Suppressor macrophage treated with lipopolysaccharide for 4 hours (primary cell): Measurements from ENCODE around the gene HTT.
A peak's percentile ranks its signal among the peaks of the same experiment; 100 is the strongest.

Experiments used
- DNase-seq: peaks from one replicate; pipeline ENCODE4 v3.0.0-alpha.2; 2020

The HTT gene

DNA sequence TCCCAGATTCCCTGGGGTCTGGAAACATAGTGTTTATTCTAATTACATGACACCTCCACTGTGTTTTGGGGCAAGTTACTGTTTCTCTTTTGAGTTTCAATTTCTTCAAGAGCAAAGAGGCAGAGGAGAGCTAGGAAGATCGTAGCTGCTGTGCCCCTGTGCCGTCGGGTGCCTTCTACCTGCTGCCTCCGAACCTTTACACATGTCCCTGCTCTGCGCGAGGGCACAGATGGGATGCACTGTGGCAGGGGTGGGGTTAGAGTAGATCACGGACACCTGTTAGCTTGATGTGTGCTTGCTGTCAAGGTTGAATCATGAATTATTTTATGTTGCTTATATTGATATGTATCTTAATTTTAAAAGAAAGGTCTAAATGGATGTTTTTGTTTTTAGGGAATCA, 103.4 kb downstream of the HTT start:
- no peak for DNase-seq

DNA sequence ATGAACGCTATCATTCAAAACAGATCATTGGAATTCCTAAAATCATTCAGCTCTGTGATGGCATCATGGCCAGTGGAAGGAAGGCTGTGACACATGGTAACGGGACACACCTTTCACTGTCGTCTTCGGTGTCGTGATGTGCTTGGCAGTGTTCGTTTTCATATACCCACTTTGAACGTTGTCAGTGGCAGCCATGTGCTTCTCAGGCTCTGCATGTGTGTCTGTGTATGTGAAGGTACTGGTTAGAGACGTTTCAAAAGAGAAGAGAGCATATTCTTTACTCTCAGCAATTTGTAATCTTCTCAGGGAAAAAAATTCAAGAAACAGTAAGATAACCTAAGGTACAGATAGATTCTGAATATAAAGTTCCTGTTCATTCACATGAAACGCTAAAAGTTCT, 103.9 kb downstream of the HTT start:
- DNase-seq, result no peak

DNA sequence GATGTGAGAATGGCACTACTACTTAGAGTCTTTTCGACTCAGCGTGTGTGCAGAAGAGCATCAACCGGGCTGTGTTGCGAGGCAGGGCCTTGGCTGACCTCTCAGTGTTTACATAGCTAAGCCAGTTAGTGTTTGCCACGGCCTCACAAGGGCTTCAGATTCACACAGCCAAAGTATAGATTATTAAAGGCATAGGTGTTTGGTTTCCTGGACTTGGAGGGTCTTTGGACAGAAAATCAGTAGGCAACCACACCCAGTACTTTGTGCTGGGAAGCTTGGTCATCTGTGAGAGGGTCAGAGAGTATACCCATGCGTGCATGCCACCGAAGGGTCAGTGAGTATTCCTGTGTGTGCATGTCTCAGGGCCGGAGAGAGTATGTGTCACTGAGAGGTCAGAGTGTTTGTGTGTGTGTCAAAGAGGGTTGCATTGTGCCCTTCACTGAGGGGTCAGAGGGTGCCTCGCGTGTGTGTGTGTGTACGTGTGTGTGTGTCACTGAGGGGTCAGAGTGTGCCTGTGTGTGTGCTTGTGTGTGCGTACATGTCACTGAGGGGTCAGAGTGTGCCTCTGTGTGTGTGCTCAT, 104.7 kb downstream of the HTT start:
- no peak for DNase-seq

DNA sequence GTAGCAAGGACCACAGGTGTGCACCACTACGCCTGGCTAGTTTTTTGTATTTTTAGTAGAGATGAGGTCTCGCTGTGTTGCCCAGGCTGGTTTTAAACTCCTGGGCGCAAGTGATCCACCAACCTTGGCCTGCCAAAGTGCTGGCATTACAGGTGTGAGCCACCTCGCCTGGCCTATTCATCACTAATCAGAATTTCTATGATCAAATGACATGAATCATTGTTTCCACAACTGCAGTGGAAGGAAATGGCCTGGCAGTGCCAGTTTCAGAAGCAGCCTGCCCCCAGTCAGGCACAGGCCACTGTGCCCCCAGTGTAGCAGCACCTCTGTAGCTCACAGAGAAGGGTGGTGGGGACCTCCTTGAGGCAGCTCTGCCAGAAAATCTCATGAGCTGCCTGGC, 108.5 kb downstream of the HTT start:
- DNase-seq, result no peak

DNA sequence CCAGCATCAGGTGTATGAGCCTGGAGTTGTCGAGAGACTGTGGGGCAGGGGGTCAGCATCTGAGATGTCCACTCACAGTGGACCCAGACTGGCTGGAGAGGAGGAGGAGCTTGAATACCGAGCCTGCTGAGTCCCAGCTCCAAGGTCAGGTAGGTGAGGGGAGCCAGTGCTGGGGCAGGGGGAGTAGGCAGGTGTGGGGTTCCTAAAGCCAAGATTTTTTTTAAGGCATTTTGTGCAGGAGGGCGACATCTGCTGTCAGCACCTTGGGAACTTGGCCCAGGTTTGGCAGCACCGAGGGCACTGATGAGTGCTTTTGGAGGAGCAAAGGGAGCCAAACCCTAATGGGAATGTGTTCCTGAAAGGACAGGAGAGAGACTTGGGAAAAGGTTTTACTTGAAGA, 110.2 kb downstream of the HTT start:
- no peak for DNase-seq

DNA sequence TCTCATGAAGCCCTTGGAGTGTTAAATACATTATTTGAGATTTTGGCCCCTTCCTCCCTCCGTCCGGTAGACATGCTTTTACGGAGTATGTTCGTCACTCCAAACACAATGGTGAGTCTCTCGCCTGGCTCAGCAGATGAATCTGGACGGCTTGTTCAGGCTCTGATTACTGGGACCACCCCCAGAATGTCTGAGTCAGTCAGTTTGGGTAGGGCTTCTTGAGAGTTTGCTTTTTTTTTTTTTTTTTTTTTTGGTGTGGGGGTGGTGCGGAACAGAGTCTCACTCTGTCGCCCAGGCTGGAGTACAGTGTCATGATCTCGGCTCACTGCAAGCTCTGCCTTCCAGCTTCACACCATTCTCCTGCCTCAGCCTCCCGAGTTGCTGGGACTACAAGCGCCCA, 112.1 kb downstream of the HTT start:
- no peak for DNase-seq

DNA sequence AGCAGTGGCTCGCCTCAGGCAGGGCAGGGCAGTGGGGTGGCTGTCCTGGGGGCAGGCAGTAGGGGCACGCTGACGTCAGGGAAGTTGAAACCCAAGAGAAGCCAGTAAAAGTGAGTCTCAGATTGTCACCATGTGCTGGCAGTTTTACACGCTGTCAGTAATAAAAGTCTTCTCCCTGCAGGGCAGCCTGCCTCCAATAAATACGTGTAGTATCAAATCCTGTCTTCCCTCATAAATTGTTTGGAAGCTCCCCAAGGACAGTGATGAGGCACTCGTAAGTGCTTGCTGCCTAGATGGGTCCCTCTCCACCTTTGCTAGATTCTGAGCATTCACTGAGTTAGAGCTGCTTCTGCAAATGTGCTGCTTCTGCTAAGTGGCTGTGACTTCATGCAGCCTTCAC, 113.6 kb downstream of the HTT start:
- no peak for DNase-seq

DNA sequence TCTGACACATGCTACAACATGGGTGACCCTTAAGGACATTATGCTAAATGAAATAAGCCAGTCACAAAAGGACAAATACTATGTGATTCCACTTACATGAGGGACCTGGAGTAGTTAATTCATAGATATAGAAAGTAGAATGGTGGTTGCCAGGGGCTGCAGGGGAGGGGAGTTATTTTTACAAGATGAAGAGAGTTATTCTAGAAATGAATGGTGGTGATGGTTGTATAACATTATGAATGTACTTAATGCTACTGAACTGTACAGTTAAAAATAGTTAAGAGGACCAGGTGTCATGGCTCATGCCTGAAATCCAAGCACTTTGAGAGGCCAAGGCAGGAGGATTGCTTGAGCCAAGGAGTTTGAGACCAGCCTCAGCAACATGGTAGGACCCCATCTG, 115.0 kb downstream of the HTT start:
- DNase-seq, result no peak

DNA sequence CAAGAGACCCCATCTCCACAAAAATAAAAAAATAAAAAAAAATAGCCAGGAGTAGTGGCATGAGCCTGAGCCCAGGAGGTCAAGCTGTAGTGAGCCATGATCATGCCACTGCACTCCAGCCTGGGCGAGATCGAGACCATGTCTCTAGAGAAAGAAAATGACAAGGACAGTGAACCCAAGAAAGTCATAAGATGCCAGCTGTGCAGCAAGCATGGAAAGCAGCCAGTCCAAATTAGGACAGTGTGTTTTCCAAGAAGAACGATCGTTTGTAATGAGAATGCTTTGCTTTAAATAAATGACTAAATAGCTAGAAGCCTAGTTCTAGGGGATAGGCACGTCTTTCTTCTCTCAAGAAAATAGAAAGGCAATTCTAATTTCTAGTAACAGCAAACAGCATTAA, 116.1 kb downstream of the HTT start:
- no peak for DNase-seq

DNA sequence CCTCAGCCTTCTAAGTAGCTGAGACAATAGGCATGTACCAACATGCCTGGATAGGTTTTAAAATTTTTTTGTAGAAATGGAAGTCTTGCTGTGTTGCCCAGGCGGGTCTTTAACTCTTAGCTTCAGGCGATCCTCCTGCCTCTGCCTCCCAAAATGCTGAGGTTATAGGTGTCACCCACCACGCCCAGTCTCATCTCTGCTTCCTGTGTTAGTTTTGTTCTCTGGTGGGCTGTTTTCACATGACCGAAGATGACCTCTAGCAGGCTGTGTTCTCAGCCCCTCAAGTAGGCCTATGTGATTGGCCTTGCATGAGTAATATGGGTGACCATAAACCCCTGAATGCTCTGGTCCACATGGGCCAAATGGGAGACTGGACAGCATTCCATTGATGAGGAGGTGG, 117.7 kb downstream of the HTT start:
- no peak for DNase-seq

DNA sequence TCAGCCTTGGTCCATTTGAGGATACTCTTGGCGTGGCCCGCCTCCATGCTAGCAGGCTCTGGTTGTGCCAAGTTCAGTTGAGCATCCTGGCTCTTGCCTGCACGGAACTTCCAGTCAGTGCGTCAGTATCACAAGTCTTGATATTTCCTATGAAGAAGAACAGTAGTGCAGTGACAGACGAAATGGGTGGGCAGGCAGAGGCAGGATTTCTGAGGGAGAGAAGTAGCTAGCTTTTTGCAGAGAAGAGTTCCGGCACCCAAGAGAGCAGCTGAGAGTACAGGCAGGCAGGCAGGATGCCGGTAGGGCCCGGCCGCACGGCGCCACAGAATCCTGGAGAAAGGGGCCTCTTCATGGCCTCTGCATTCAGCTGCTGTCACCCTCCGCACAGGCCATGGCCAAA, 118.3 kb downstream of the HTT start:
- DNase-seq, result no peak

DNA sequence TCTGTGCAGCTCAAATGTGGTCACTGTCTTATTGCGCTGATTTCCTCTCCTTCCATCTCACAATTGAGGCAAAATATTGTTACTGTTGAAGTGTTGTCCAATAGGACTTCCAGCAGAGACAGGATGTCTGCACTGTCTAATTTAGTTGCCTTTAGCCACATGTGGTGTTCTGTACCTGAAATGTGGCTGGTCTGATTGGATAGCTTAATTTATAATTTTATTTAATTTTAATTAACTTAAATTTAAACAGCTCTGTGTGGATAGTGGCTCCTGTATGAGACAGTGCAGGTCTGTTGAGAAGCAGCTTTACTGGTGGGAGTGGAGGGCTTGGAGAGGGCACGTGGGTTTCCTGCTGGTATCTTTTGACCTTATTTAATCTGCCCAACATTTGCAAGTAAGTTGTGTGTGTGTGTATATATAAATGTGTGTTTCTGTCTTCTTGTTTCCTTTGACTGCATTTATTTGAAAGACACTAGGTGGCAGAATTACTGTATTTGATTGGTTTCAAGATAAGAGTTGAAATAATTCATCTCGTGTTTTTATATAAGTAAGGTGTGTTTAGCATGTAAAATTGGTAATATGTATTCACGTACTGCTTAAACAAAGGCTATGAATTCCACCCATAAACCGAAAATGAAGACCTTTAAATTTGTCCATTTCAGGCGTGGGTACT, 119.2 kb downstream of the HTT start:
- DNase-seq, result peak; percentile 5

DNA sequence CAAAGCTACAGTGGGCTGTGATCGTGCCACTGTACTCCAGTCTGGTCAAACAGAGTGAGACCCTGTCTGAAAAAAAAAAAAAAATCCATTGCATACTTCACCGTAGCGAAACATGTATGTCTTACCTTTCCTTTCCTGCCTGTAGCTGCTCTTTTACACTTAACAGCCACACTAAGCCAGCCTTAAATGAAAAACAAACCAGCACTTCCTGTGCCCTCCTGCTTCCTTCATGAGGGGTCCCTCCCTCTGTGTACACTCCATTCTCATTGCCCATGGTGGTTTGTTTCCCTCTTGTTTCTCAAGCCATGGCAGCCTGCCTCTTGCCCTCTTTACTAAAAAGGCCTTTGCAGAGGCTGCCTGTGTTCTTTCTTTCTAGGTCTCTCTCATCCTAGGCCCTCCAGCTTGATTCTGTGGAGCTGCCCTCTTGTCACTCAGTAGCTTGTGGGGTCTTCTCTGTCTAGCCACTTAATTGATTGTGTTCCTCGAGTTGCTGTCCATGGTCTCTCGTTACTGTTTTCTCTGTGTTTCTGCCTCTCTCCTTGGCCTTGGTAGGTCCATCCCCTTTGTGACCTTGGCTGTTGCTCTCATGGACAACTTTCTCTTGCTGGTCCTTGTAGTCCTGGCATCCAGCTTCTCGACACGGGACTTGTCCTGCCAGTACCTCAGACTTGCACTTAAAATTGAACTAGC, 122.3 kb downstream of the HTT start:
- DNase-seq, result no peak

DNA sequence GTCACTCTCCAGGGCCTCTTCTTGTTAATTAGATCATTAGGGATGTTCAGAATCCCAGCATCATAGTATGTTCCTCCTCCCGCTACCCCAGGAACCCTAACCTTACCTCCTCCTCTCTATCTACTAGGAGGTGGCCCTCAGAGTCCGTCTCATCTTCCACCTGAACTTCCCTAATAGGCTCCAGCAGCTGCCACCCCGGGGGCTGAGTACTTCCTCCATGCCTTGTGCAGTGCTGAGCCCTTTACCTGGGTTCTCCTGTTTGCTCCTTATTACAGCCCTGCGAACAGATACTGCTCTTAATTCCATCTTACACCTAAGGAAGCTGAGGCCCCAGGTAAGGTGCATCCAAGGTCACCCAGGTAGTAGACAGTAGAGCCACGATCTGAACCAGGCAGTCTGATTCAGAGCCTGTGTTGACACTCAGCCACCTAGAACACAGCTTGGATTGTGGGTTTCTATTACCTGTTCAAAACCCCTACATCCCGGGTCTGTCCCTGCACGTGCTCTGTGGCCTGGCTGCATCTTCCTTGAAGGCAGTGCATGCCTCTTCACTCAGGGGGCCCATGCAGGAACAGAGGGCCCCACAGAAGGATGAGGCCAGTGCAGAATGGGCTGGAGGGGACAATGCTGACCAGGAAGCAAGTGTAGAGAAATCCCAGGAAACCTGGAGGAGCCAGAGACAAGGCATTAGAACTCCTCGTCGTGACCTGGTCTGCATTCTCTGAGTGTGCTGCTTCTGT, 123.1 kb downstream of the HTT start:
- no peak for DNase-seq

DNA sequence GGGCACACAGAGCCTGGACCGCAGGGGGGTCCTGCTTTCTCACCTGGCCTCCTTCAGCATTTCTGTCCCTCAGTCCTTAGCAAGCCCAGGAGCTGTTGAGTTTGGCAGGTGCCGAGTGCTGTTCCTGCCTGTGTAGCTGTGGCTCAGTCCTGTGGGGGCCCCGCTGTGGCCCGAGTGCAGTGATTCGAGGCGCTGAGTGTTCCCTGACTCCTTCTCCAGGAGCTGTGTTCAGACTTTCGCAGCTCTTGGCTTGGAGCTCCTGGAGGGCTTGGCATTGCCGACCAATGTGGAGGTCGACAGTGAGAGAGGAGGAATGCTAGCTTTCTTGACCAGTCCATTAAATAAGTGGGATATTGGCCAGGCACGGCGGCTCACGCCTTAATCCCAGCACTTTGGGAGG, 124.4 kb downstream of the HTT start:
- no peak for DNase-seq

DNA sequence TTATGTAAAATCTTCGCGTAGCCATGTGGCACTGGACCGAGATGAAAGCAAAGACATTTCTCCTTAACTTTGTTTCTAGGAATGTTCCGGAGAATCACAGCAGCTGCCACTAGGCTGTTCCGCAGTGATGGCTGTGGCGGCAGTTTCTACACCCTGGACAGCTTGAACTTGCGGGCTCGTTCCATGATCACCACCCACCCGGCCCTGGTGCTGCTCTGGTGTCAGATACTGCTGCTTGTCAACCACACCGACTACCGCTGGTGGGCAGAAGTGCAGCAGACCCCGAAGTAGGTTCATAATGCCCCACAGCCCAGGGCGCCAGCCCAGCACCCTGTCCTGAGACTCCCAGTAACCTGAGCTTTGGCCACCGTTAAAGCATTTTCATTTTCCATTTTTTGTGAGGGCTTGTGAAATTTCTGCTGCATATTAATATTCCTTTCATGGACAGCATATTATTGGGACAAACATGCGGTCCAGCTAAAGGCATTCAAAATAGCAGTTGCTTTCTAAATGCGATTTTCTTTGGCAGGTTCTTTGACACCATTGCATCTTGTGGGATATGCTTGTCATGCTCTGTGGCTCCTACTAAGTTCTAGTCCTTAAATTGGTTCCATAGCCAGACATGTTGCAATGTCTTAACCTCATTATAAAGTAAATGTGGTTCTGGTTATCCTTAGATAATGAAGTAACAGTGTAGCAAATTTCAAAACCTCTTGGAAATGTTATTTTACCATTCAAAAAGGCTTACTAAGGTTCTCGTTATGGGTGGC, 125.4 kb downstream of the HTT start:
- no peak for DNase-seq

DNA sequence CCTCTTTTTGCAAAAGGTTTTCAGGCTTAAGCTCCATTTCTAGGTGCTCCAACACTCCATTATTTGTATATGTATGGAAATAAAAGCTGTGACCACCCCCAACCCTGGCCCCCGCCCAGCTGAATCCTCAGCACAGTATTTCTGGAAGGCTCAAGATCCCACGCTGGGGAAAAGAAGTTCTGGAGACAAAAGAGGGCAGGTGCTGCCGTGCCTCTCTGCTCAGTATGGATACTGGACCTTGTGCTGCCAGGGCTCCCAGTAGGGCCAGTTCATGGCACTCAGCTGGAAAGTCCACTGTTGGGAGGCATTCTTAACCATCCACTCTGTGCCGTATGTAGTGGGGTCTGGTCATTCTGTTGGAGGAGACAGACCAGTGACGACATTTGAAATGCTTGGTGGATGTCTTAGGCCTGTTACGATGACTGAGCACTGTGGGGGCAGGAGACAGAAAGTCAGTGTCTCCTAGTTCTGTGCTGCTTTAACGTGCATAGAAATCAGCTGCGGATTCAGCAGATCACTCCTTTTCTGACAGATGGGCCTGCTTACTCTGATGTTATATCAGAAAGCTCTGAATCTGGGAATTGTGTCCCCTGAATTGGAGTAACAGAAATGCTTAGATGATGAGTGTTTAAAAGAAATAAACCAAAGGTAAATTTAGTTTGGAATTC, 126.1 kb downstream of the HTT start:
- DNase-seq, result no peak

DNA sequence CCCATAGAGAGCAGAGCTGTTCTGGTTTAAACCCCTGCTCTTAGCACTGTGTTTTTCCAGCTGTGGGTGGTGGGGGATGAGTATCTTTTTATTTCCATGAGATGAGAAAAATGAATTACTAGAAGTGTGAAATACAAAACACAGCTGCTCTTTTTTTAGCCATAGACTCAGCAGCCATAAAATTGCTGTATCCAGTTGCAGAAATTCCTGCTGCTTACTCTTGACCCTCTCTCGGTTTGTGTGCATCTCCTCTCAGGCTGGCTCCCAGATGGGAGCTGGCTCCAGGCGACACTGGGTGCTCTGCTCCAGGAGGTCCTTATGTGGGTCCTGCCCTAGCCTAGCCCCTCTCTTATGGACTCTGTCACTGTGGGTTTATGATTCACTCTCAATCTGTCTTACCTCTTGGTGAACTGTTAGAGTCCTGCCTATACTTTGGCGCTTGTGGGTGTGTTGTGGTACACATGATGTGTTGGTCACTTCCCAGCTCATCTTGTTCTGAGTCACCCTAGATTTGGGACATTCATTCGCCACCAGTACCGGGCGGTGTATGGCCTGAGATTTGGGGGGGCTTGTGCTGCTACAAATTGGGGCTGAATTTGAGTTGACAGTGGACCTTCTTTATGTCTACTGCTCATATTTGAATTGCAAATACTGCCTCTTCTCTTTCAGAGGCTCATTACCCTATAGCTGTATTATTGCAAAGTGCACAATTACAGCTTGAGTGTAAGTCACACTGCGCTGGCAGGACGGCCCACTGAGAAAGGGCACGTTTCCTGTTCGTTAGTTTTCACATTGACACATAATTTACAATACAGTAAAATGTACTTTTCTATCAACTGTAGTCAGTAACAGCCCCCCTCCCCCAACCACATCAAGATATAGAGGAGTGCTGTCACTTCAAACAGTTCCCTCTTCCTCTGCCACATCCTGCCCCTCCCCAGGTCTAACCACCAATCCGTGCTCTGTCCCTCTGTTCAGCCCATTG, 127.5 kb downstream of the HTT start:
- peak; percentile 75 for DNase-seq

DNA sequence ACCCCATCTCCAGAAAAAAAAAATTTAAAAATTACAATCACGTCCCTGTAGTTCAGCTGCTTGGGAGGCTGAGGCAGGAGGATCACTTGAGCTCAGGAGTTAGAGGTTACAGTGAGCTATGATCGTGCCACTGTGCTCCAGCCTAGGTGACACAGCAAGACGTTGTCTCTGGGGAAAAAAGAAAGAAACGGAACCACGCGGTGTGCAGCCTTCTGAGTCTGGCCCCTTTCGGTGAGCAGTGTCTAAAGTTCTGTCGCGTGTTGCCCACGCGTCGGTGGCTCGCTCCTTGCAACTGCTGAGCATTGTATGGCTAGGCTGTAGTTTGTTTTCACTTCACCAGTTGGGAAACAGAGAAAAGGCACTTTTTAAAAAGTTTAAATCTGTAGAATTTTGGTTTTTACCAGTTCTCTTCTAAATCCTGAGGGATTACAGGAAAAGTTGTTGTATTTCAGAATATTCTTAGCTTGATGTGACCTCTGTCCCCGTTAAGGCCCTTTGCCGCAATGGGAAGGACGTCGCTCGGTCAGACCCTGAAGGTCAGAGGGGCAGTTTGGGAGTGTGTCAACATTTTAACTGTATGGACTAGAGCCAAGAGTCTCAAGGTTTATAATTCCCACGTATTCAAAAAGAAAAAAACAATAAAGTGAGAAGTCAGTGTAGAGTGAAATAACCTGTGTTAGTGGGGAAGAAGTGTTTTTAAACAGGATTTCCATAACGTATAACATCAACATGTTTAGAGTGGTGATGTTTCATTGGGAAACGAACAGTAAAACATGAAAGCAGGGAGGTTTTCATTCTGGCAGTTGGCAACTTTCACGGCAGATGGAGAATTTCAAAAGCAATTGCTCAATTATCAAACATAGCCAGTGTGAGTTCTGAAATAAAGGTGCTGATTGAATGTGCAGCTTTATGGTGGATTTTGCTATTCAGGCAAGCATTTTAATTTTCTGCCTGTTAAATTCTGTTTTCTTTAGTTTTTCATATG, 128.6 kb downstream of the HTT start:
- peak; percentile 27 for DNase-seq

DNA sequence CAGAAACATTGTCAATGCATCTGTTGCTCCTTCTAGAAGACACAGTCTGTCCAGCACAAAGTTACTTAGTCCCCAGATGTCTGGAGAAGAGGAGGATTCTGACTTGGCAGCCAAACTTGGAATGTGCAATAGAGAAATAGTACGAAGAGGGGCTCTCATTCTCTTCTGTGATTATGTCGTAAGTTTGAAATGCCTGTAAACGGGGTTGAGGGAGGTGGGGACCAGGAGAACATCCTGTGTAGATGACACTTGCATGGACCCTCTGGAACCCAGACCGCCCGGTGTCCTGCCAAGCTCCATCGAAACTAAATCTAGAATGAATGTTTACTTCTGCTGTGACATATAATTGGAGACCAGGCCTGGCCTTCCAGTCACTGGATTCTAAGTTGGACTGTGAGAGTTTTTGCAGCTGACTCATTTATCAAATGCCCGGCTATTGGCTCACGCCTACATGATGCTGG, 129.5 kb downstream of the HTT start:
- DNase-seq, result peak; percentile 27
